ENCODE results near the gene RBM26. TPM values are rescaled to one million over a fixed set of nuclear protein-coding genes. Genes with fewer than 3 reads are reported as not detected.

The RBM26 gene
- polyA plus RNA-seq, 1 of the 3 experiments (the other 2 are of a cell fraction) = 12.5 TPM

- TF ChIP-seq FOXJ3 (CRISPR knock-in tag; IDR thresholded peaks at IDR 0.05) (no peak), GATA2 (CRISPR knock-in tag; IDR thresholded peaks at IDR 0.05) (no peak), CHD2 (IDR thresholded peaks at IDR 0.05; ENCODE audit: low read length, partially characterized antibody) (no peak), EZH2phosphoT487 (IDR thresholded peaks at IDR 0.05; ENCODE audit: borderline replicate concordance, low read depth) (no peak), EP300 (IDR thresholded peaks at IDR 0.05; ENCODE audit: borderline replicate concordance in 1 of 2, low read depth in 1 of 2, low read length in 1 of 2) (no peak), RCOR1 (IDR thresholded peaks at IDR 0.05; ENCODE audit: low read length) (no peak), SIN3A (IDR thresholded peaks at IDR 0.05; ENCODE audit: borderline replicate concordance, low read depth, low read length) (no peak), TAF1 (IDR thresholded peaks at IDR 0.05; ENCODE audit: borderline replicate concordance, low read depth, low read length) (no peak)
Measured at GRCh38 chr13:79369226-79369625, 36.8 kb downstream of the RBM26 start (continued).

DNA sequence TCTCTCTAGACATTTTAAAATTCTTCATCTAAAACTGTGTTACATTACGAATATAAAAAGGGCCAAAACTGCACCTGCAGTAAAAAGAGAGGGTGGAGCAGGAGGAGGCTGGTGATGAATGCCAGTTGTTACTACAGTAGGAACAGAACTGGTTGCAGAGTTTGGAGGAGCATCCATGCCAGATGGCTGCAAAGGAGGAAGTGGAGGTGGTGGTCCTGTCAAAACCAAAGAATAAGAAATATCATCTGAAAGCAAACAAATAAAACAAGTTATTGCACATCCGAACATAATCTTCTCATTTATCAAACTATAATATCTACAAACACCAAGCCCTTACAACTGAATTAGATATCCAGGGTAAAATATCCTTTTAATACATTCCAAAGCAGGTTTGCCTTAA, 40.1 kb downstream of the RBM26 start:
- Histone ChIP-seq H3K36me3 (replicated peaks in 1 of 2; ENCODE audit: control insufficient read depth in 1 of 2, insufficient read depth in 2 of 2, low read length in 1 of 2) (peaks cover 84 to 85% of the 10 kb centered on the region in 2 experiments), H4K20me1 (ENCODE audit: insufficient read depth) (no peaks in the 10 kb centered on the region)
- 93% methylated on average over 2 of the region's 2 CpGs for WGBS (ENCODE audit: low lambda C conversion rate)

More for the DNA sequence above, 40.1 kb downstream of the RBM26 start:
- H3K9me3 ChIP-seq = no peaks in the 10 kb centered on the region
- no peak overlapping the region for H3K4me2 ChIP-seq
- no peaks in the 10 kb centered on the region for H3K27me3 ChIP-seq (ENCODE audit: insufficient read depth)
- H3F3A ChIP-seq (replicated peaks; ENCODE audit: insufficient read depth) = peaks cover 6% of the 10 kb centered on the region
- DNase-seq = no peak
- H3K27ac ChIP-seq (ENCODE audit: low read depth in 2 of 2, low read length in 1 of 2) = no peak overlapping the region
- H3K9ac ChIP-seq = no peak overlapping the region
- no peaks in the 10 kb centered on the region for H3K9me2 ChIP-seq
- no peak overlapping the region for H3K4me3 ChIP-seq (ENCODE audit: low read depth in 2 of 2, low read length in 1 of 2)
- TF ChIP-seq FOXM1 (IDR thresholded peaks at IDR 0.05; ENCODE audit: low read depth) = no peak
- no peak for TF ChIP-seq CTCF (IDR thresholded peaks at IDR 0.05)
- no peak for TF ChIP-seq EZH2phosphoT487 (IDR thresholded peaks at IDR 0.05; ENCODE audit: borderline replicate concordance, low read depth)
- no peak for TF ChIP-seq YY1 (IDR thresholded peaks at IDR 0.05; ENCODE audit: low read depth)
- no peak for TF ChIP-seq RAD21 (IDR thresholded peaks at IDR 0.05; ENCODE audit: low read length)
- TF ChIP-seq FOXJ3 (CRISPR knock-in tag; IDR thresholded peaks at IDR 0.05) = no peak
- TF ChIP-seq MEF2A (IDR thresholded peaks at IDR 0.05; ENCODE audit: borderline replicate concordance, low read depth) = no peak
- TF ChIP-seq MXI1 (IDR thresholded peaks at IDR 0.05; ENCODE audit: low read depth, low read length) = no peak
- ChIA-PET POLR2A (no interaction called here), CTCF (interaction anchor here (0.5 kb wide), 1 partner anchor 36 kb away, joined by 3 read pairs; no protein-coding TSS in a partner anchor)
- H2AFZ ChIP-seq (ENCODE audit: low read depth) = no peak overlapping the region
- peaks cover 4% of the 10 kb centered on the region for H3K79me2 ChIP-seq (ENCODE audit: insufficient read depth)
- no peaks in the 10 kb centered on the region; a peak in 1 of 4 replicates for H3K4me1 ChIP-seq (ENCODE audit: control insufficient read depth in 1 of 2, insufficient read depth in 2 of 2, low read depth in 1 of 2, low read length in 1 of 2)

All from SK-N-SH (cell line).